Urothelium cell line (cell line): ENCODE results near the gene RACGAP1.
A peak's percentile ranks its signal among the peaks of the same experiment; 100 is the strongest.

Experiments used
- DNase-seq: peaks from one replicate; pipeline ENCODE4 v3.0.0; 2011; ENCODE audit warnings: low spot score, mixed read lengths
- FAIRE-seq: peaks from 2 replicates; lab custom pipeline; 2011; peaks lifted over from hg19 to GRCh38; lab: Jason Lieb, UNC

The RACGAP1 gene

DNA sequence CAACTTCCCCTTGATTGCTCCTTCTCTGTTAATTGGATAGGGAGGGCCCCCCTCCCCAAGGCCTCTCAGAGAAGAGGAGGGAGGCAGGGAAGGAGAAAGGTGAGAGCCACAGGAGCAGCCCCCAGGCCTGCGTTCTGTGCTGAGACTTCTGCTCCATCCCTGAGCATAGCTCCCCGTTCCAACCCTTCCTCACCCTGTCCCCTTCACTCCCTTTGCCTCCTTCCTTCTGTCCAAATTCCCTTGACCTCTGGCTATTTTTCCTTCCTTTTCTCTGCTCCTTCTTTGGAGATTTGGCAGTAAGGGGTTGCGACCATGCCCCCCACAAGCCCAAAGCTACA, 31.3 kb upstream of the RACGAP1 start:
- FAIRE-seq, result no peak
- DNase-seq, result no peak

DNA sequence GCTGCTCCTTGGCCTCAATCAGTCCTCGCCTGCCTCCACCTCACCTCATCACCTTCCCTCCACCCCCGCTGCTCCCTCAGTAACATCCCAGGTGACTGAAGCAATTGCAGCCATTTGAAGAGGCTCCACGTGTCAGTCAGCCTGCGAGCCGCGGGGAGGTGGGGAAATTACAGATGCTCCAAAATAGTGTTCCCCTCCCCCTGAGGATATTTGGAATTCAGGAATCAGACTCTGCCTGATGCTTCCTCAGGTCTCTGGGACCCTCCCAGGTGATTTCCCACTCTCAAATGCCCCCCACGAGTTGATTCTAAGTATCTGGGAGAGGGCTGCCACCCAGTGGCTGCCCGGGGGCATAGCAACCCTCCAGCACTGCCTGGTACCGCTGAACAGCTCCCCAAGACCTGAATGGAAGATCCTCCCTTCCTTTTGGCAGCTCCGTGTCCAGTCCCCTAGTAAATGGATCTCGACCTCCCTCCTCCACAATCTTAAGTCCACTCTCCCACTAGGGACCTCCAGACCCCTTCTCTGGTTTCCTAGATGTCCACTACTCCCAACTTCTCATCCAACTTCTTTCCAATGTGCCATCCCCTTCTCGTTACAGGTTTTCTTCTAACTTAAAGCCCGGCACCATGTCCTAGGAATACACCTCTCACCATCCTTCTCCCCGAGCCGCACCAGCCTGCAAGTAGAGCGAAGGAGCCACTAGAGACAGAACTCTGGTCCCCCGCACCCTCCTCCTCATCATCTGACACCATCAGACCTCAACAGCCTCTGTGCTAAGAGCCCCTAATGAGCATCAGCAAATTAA, 30.7 kb upstream of the RACGAP1 start:
- peak; percentile 13 for FAIRE-seq

DNA sequence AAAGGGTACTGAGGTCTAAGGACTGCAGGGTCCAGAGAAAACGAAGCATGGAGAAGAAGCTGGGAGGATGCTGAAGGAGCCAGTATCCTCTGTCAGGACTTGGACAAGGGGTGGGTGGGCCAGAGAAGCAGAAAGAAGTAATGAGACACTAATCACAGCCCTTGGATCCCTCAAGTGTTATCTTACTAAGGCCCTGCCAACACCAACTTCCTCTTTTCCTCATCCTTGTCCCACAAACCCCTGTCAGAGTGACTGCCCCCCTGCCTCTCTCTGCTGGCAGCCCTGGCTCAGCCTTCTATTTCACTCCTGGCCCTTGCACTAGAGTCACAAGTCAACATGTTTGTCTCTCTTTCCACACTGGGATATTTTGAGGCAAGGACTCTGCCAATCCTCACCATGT, 28.3 kb upstream of the RACGAP1 start:
- FAIRE-seq (no peak), DNase-seq (no peak)

More for the DNA sequence above, 30.7 kb upstream of the RACGAP1 start:
- DNase-seq, result peak; percentile 76

DNA sequence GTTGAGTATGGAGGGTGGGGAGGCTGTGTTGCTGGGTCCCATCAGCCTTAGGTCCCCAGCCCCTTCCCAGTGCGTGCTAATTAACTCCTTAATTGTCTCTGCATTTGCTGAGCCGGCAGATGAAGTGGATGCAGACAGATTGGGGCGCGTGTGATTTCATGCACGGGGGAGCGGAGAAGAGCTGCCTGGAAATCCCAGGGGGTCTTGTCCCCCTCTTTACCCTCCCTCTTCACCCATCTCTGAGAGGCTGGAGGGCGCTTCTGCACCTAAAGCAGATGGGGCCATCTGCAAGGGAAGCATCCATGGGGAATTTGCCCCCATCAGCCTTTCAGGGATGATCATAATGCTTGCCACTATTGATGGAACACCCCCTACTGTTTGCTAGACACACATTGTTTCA, 27.7 kb upstream of the RACGAP1 start:
- FAIRE-seq, result no peak
- DNase-seq, result no peak

DNA sequence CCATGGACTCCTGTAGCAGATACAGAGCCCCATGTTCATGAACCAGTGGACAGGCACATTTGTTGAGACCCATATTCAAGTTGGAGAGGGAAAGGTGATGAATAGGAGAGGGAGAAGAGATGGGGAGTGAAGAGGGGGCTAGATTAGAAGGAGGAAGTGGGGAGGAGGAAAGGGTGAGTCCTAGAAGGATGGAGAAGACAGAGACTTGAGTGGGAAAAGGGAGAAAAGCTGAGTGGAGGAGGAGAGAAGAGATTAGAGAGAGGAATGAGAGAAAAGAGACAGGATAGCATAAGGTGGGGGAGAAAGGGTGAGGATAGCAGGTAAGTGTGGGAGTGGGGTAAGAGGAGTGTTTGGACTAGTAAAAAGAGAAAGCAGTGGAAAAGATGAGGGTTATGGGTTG, 27.2 kb upstream of the RACGAP1 start:
- DNase-seq (no peak), FAIRE-seq (no peak)

DNA sequence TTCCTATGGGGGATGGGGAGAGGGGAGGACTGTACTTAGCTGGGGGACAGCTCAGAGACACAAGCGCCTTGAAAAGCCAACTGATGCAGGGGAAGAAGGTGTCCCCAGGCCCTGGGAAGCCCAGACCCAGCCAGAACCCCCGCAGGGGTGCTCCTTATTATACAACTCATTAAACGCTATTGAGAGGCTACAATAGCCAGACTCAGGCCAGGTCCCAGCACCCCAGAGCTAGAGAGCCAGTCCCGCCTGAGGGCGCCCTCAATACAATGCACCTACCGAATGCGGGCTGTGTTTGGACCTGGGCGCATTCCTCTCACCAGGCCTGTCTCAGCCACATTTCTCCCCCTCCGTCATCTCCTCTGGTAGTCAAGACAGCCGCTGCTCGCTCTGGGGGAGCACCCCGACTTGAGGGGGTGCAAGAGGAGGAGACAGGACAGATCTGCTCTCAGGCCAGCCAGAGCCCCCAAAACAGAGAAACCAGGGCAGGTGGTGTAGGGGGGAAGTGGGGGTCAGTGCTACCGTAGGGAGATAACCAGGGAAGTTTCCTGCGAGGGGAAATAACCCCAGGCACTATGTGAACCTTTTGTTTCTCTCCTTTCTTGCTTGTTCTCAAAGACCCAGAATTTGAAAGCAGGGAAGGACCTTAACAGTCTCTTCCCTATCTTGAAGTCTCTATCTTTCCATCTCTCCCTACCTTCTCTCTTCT, 26.0 kb upstream of the RACGAP1 start:
- DNase-seq (no peak), FAIRE-seq (no peak)

DNA sequence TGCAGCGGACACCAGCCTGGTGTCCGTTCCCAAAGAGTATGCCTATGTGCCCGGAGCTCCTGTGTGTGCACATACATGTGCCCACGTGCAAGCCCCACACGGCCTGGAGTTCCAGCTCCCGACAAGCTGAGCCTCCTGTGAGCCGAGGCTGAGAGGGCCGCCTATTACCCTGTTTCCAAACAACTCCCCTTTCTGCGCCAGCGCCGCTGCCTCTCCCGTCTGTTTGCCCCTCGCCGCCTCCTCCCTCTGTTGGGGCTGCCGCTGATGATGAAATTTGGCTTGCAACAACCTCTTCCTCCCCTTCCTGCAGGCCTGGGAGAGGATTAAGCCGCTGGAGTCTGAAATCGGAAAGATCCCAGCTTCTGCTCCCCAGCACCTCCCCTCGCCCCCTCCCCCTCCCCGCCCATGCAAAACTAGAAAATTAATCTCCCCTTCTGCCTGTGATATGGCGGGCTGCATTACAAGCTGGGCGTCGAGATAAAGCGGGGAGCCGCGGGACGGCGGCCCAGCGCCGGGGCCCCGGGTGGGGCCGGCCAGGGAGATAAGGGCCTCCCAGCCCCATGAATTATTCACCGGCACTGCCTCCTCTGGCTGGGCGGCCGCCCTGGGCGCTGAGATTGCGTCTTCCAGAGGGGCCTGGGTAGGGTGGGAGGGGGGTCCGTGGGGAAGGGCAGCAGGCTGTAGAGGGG, 25.3 kb upstream of the RACGAP1 start:
- FAIRE-seq (no peak), DNase-seq (no peak)

DNA sequence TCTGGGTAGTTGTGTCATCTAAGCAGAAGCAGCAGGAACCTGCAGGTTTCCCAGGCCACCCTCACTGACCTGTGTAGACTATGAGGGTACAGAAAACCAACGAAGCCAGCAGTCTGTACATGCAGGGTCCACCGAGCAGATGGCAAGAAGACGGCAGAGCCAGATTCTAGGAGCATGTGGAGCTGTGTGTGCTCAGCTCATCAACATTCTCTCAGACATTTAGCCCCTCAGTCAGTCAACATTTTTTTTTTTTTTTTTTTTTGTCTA, 24.8 kb upstream of the RACGAP1 start:
- DNase-seq (no peak), FAIRE-seq (no peak)

DNA sequence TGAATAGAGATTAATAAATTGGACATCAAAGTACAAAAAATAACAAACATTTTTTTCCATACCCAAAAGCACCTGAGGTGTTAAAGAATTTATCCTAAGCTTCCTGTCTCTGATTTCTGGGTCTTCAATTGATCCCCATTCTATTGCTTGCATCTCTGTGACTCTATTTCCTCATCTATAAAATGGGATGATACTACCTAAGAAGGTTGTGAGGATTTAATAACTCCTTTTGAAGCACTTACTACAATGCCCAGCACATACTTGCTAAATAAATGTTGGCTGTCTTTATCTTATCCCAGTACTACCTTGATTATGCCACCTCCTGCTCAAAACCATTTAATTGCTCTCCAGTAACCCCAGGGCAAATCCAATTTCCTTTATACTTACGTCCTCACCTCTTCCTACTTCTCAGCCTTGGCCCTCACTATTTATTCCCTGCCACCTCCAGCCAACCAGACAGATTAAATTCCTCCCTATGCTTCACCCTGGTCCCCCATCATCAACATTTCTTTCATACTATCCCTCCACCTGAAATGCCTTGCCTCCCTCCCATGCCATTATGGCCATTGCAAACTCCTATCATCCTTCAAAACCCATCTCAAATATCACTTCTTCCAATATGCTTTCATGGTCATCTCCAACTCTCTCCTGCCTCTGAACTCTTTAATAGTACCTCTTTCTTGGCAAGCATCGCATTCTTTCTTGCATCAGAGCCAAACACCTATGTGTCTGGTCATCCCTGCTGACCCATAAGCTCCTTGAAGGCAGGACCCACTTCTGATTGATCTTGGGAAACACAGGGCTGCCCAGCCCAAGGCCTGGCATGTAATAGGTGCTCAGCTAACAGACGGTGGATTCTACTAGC, 24.2 kb upstream of the RACGAP1 start:
- FAIRE-seq (no peak), DNase-seq (no peak)

DNA sequence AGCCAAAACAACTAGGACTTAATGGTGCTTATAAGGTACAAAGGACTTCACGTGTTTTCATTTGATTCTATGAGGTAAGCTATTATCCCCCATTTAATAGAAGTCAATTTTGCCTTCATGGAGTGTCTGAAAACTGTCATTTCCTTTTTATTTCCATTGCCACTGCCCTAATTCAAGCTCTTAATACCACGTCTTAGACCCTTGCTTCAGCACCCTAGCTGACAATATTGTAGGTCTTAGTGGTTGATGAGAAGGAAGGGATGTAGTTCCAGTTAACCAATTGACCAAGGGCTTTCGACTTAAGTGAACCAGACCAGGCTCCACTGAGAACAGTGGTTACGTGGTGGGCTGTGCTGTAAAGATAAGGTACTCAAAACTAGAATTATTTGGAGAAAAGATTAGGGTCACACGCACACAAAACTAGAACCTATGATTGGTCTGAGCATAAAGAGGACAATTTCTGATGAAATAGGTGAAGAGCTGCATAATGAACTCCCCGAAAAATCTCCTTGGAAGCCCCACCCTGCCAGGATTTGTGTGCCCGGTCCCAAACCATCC, 22.5 kb upstream of the RACGAP1 start:
- FAIRE-seq, result no peak
- no peak for DNase-seq

DNA sequence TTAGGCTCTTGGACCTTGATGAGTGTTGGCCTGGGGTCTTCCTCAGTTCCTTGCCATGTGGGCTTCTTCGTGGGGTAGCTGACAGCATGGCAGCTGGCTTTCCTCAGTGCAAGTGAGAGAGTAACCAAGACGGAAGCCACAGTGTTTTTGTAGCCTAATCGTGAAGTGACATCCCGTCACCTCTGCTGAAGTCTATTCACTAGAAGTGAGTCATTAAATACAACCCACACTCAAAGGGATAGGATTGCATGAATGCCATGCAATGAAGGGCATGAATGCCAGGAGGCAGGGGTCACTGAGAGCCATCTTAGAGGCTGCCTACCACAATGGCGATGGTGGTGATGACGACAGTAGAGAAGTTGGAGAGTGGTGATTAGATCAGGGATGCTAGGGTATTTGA, 18.6 kb upstream of the RACGAP1 start:
- no peak for FAIRE-seq
- no peak for DNase-seq

DNA sequence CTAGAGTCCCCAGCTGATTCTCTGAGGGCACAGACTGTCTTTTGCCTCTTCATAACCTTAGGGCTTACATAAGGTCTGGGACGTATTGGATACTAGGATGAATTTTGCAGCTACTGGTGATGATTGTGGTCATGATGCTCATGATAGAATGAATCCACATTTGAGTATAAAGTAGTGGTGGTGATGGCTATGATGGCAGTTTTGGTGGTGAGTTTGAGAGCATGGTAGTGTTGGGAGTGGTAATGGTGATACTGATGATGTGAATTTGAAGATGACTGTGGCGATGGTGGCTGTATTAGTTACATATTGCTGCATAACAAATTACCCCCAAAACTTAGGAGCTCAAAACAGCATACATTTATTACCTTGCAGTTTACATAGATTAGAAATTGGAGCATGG, 18.0 kb upstream of the RACGAP1 start:
- no peak for FAIRE-seq
- DNase-seq, result no peak

DNA sequence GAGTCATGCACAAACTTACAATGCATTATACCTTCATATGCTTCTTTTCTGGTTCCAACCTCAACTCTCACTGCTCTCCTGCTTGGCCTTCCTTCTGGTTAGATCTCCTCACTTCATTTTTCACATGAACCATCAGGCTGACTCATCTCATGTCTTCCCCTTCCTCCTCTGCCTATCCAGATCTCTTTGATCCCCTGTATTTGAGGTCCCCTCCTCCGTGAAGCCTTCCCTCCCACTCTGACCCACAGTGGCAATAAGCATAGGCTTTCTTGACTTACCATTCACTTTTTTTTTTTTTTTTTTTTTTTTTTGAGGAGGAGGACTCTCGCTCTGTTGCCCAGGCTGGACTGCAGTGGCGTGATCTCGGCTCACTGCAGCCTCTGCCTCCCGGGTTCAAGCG, 17.4 kb upstream of the RACGAP1 start:
- FAIRE-seq (no peak), DNase-seq (no peak)

DNA sequence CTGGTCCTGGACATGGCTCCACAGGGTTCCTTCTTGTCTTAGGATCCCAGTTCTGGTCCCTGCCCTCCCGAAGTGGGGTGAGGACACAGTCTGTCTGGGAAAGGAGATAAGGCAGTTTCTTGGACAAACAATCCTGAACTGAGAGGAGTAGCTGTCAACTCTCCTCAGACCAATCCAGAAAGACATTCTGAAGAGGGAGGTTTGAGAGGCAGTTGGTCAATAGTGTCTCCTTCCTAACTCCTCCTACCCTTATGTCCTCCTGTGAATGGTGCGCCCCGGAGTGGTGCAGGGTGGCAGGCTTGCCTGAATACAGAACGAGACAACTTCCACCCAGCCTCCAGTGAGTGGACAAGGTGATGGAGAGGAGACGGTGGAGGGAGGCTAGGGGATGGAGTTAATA, 16.7 kb upstream of the RACGAP1 start:
- DNase-seq (no peak), FAIRE-seq (no peak)

DNA sequence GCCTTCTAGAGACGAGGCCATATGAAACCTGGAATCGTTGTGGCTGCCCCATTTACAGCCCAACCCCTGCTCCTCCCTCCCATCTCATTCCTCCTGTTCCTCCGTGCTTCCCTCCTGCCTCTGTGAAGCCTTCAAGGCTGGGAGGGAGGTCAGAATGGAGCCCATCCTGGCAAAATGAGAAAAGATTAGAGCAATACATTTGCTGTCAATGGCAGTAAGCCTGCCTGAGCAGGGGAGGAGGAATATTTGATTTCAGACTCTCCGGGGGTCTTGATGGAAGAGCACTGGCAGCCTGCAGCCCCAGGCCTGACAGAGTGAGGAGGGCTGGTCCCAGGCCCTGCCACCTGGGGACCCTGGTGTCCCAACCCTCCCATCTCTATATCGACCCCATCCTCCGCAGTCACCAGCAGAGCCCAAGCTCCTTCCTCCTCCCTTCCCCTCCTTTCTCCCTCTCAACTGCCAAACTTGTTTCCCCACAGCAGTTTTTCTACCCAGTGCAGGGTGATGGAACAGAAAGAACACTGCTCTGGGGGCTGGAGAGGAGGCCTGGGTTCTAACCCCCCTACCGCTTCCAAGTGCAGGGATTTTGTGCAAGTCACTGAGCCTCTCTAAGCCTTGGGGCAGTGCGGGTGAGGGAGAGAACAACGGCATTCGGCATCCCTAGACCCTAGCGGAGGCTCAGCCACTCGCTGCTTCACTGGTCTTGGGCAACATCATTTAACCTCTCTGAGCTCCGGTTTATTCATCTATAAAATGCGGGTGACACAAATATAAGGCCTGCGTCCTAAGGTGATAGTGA, 16.0 kb upstream of the RACGAP1 start:
- FAIRE-seq, result no peak
- no peak for DNase-seq

DNA sequence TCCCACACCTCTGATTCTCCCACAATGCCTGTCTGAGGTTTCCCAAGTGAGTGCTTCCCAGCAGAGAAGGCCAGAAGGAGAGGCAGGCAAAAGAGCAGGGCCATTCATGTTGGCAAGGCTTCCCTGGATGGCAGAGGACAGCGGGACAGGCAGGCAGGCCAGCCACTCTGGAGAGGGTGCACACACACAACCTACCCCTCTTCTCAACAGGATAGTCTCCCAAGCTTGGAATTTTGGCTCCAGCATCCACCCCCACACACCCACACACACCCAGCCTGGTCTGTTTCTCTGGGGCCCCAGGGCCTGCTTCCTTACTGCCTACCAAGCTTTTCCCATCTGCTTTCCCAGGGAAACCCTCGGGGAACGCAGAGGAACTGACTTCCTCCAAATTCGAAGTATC, 15.4 kb upstream of the RACGAP1 start:
- no peak for FAIRE-seq
- no peak for DNase-seq

DNA sequence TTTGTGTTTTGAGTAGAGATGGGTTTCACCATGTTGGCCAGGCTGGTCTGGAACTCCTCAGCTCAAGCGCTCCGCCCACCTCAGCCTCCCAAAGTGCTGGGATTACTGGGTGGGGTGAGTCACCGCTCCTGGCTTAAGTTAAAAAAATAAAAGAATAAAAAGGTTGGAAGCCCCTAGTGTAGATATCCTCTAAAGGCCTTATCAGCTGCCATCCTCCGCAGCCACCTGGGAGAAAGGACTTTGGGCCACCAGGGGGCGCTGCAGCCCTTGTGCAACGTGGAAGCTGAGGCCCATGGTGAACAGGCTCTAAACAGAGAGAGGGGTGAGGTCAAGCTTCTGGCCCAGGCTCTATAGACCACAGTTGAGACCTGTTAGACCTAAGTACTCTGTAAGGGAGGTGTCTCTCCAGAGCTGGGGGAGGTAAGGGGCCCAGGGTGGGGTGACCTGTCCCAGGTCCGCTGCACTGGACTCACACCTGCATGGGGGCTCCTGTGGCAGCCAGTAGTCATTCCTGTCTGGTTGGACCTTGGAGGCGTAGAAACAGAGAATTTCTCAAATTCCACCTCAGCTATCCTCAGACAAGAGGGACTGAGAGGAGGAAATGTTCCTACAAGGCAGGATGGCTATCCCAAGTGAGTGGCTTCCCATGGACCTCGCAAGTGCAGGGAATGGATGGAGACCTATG, 14.0 kb upstream of the RACGAP1 start:
- peak; percentile 82 for DNase-seq
- FAIRE-seq, result no peak

DNA sequence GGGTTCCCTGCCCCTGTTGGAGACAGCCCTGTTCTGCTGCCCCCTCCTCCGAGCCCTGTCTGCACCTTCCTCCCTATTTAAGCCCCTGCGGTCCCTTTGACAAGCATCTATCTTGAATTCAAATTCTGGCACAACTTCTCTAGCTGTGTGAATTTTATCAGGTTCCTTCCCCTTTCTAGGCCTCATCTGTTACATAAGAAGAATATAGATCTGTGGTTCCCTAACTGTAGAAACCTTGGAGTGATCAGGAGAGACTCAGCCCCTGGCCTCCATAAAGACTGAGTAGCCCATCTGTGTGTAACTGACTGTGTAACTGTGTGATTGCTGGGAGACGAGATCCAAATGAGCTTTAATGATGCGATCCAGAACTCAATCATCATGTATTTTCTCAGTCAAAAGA, 13.0 kb upstream of the RACGAP1 start:
- DNase-seq (no peak), FAIRE-seq (no peak)

DNA sequence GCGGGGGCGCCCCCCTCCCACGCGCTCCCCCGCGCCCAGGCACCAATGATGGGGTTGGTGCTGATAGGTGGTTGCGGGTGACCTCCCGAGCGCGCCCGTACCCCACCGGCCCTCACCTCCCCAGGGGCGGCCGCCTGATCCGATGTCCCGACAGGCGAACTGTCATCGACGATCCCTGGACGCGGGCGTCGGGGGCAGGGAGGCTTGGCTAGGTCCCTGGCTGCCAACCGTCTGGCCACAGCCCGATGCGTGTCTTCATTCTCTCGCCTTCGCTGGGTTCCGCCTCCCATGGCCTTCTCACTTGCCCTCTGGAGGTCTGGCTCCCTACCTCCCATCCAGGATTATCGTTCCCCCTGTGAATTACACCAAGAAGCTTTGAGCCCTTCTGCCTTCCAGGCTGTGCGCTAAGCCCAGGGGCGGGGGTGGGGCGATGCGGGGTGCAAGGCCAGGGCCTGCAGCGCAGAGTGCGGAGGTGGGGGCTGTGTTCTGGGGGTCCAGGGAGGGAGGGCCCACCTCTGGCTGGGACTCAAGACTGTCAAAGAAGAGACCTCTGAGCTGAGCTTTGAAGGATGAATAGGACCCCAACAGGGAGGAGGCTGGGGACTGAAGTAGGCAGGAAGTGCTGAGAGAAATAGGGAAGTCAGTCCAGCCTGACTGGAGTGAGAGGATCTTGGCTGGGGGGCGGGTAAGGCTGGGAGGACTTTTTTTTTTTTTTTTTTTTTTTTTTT, 7.7 kb upstream of the RACGAP1 start:
- no peak for FAIRE-seq
- DNase-seq, result no peak
